Mesenchymal stem cell (in vitro differentiated cells and primary cell): Measurements from ENCODE around the gene ME3.
"Not testable (repeated sequence)": the region's sequence is repeated elsewhere in the genome, so short reads cannot be mapped to it uniquely, and the experiment has no call there.

ENCODE experiments used
- DNase-seq: peaks from one replicate; pipeline ENCODE4 v3.0.0-alpha.2; 2013
- H2AFZ ChIP-seq: one replicate; pipeline ENCODE4 v1.6.1; 2013; ENCODE audit warnings: low read depth, mild to moderate bottlenecking, control low read depth, inconsistent platforms, low read length, moderate library complexity
- H2AK5ac ChIP-seq: 2 replicates; pipeline ENCODE4 v1.6.1; 2013; ENCODE audit warnings: low read length, moderate library complexity, mild to moderate bottlenecking, inconsistent platforms; ENCODE audit not compliant: severe bottlenecking
- H2BK120ac ChIP-seq: one replicate; pipeline ENCODE4 v1.6.1; 2013; ENCODE audit warnings: low read depth, mild to moderate bottlenecking, inconsistent platforms, low read length, moderate library complexity
- H2BK12ac ChIP-seq, 2 experiments: one replicate each; pipeline ENCODE4 v1.6.1; 2013; ENCODE audit warnings: inconsistent platforms in 2 of 2, low read length in 2 of 2, mild to moderate bottlenecking in 2 of 2, moderate library complexity in 2 of 2, control low read depth in 1 of 2
- H2BK15ac ChIP-seq: one replicate; pipeline ENCODE4 v1.6.1; 2013; ENCODE audit warnings: mild to moderate bottlenecking, low read depth, inconsistent platforms; ENCODE audit not compliant: poor library complexity, severe bottlenecking
- H2BK5ac ChIP-seq: 2 replicates; pipeline ENCODE4 v1.6.1; 2013; ENCODE audit warnings: low read depth, mild to moderate bottlenecking, low read length, control low read depth, inconsistent platforms; ENCODE audit not compliant: poor library complexity, severe bottlenecking
- H3K14ac ChIP-seq, 2 experiments: one replicate each; pipeline ENCODE4 v1.6.1; 2013; ENCODE audit warnings: inconsistent platforms in 2 of 2, low read length in 2 of 2, control low read depth in 1 of 2, mild to moderate bottlenecking in 1 of 2, moderate library complexity in 1 of 2
- H3K18ac ChIP-seq, 2 experiments: one replicate each; pipeline ENCODE4 v1.6.1; 2013; ENCODE audit warnings: inconsistent platforms in 2 of 2, low read length in 2 of 2, control low read depth in 1 of 2, low read depth in 1 of 2, mild to moderate bottlenecking in 1 of 2
- H3K23ac ChIP-seq, 2 experiments: one replicate each; pipeline ENCODE4 v1.6.1; 2013; ENCODE audit warnings: inconsistent platforms in 2 of 2, low read length in 2 of 2, mild to moderate bottlenecking in 2 of 2, moderate library complexity in 2 of 2, control low read depth in 1 of 2
- H3K27ac ChIP-seq: 2 replicates; pipeline ENCODE4 v1.5.1; 2013; ENCODE audit warnings: mild to moderate bottlenecking, moderate library complexity, low read length, control low read depth, inconsistent platforms; ENCODE audit not compliant: poor library complexity, severe bottlenecking
- H3K27me3 ChIP-seq, 2 experiments: 2 replicates each; pipeline versions ENCODE4 v1.6.1 to v1.7.0; 2013; ENCODE audit warnings: low read length in 2 of 2, mild to moderate bottlenecking in 2 of 2, moderate library complexity in 2 of 2, control low read depth in 1 of 2, inconsistent platforms in 1 of 2; ENCODE audit not compliant: control insufficient read depth in 1 of 2, insufficient read depth in 1 of 2
- H3K36me3 ChIP-seq, 2 experiments: 2 replicates each; pipeline versions ENCODE4 v1.6.1 to v1.7.0; 2013; ENCODE audit warnings: low read length in 2 of 2, control low read depth in 1 of 2, inconsistent platforms in 1 of 2, low read depth in 1 of 2, mild to moderate bottlenecking in 1 of 2; ENCODE audit not compliant: insufficient read depth in 2 of 2, control insufficient read depth in 1 of 2
- H3K4ac ChIP-seq, 2 experiments: one replicate each; pipeline ENCODE4 v1.6.1; 2013; ENCODE audit warnings: inconsistent platforms in 2 of 2, low read length in 2 of 2, mild to moderate bottlenecking in 2 of 2, moderate library complexity in 2 of 2, control low read depth in 1 of 2, low read depth in 1 of 2
- H3K4me1 ChIP-seq: 2 replicates; pipeline ENCODE4 v1.6.1; 2013; ENCODE audit warnings: low read depth, low read length, control low read depth; ENCODE audit not compliant: control insufficient read depth, insufficient read depth
- H3K4me2 ChIP-seq: 2 replicates; pipeline ENCODE4 v1.6.1; 2013; ENCODE audit warnings: low read length, mild to moderate bottlenecking, inconsistent platforms; ENCODE audit not compliant: poor library complexity, severe bottlenecking
- H3K4me3 ChIP-seq, 2 experiments: 2 replicates each; pipeline versions ENCODE4 v1.5.1 to v1.7.0; 2013; ENCODE audit warnings: low read length in 2 of 2, mild to moderate bottlenecking in 2 of 2, control low read depth in 1 of 2, low read depth in 1 of 2; ENCODE audit not compliant: insufficient read depth in 1 of 2
- H3K79me1 ChIP-seq: replicated peaks from 2 replicates; pipeline ENCODE4 v1.6.1; 2013; ENCODE audit warnings: mild to moderate bottlenecking, control low read depth, low read length, inconsistent platforms; ENCODE audit not compliant: poor library complexity, severe bottlenecking
- H3K9ac ChIP-seq: 2 replicates; pipeline ENCODE4 v1.7.0; 2013; ENCODE audit warnings: mild to moderate bottlenecking, low read length, moderate library complexity
- H3K9me3 ChIP-seq: 2 replicates; pipeline ENCODE4 v1.7.0; 2013; ENCODE audit warnings: mild to moderate bottlenecking, low read length; ENCODE audit not compliant: control insufficient read depth
- H4K8ac ChIP-seq: one replicate; pipeline ENCODE4 v1.6.1; 2013; ENCODE audit warnings: inconsistent platforms, mild to moderate bottlenecking, low read length, moderate library complexity
- H4K91ac ChIP-seq: one replicate; pipeline ENCODE4 v1.6.1; 2013; ENCODE audit warnings: mild to moderate bottlenecking, low read length, inconsistent platforms
- WGBS: methylation state at CpG from one replicate; pipeline ENCODE4 v1.1.7; 2013; ENCODE audit warnings: mixed read lengths; 5-methylcytosine and 5-hydroxymethylcytosine counted together

ME3 gene

GRCh38 chr11:86524620-86525352, 147.6 kb downstream of the ME3 start:
- Histone ChIP-seq H3K4me3 (peak overlapping the region in 1 of 2 experiments; percentile 46), H2BK120ac (no peak overlapping the region), H2BK12ac (no peak overlapping the region), H3K18ac (no peak overlapping the region), H3K9me3 (no peaks in the 10 kb centered on the region), H3K36me3 (peaks cover 0 to 6% of the 10 kb centered on the region in 2 experiments), H2AK5ac (no peak overlapping the region), H3K14ac (no peak overlapping the region), H4K91ac (no peak overlapping the region), H3K9ac (peak overlapping the region; percentile 83), H3K23ac (no peak overlapping the region), H3K27me3 (no peaks in the 10 kb centered on the region), H4K8ac (no peak overlapping the region), H3K27ac (peak overlapping the region; percentile 96), H3K79me1 (peaks cover 4% of the 10 kb centered on the region), H3K4me2 (no peak overlapping the region), H2BK15ac (no peak overlapping the region), H2BK5ac (no peak overlapping the region), H2AFZ (no peak overlapping the region), H3K4ac (no peak overlapping the region), H3K4me1 (no peaks in the 10 kb centered on the region)
- peak; percentile 90 for DNase-seq
- WGBS: 0% methylated on average over 2 of the region's 2 CpGs

DNA sequence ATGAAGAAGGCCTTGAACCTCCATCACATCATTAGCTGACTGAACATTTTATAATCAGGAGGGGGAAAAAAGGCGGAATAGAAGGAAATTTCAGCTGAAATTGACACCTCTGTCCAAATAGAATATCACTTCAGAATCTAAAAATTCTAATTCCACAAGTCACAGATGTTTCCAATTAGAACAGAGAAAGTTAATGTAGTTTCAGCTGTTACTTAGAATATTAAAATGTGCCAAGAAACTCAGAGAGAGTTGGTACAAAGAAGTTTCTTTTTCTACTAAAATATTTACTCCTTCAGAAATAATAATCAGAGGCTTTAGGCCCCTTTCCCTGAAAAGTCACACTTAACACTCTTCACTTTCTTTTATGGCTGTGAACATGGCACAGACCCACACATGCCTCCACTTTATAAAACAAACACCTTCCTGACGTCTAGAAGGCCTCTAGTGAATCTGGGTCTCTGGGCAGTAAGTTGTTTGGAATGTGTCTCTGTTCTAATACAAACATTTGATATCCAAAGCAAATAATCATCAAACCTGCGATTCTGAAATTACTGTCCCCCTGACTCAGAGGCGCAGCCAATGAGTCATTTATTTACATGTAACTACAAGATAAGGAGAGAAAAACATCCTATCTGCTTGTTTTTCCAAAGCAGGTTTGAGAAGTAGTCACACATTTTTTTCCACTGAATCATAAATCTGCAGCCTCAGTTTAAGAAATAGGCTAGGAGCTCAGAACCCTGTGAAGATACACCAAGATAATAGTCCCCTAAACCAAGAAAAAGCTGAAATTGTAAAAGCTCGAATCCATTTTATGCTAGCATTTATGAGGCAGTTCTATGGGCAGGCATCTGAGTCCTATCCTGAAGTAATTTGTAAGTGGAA, 148.4 kb downstream of the ME3 start:
- Histone ChIP-seq H3K4me2 (peak overlapping the region; percentile 39), H2BK15ac (no peak overlapping the region), H3K14ac (no peak overlapping the region), H2BK12ac (no peak overlapping the region), H2BK5ac (no peak overlapping the region), H4K91ac (no peak overlapping the region), H3K27me3 (no peaks in the 10 kb centered on the region), H2BK120ac (no peak overlapping the region), H3K23ac (no peak overlapping the region), H3K4me1 (peaks cover 5% of the 10 kb centered on the region), H2AFZ (no peak overlapping the region), H2AK5ac (no peak overlapping the region), H3K79me1 (peaks cover 4% of the 10 kb centered on the region), H3K36me3 (peaks cover 0 to 6% of the 10 kb centered on the region in 2 experiments), H3K4me3 (peak overlapping the region in 1 of 2 experiments; percentile 46), H3K9me3 (no peaks in the 10 kb centered on the region), H3K9ac (peak overlapping the region; percentile 83), H3K18ac (no peak overlapping the region), H3K27ac (peak overlapping the region; percentile 96), H4K8ac (no peak overlapping the region), H3K4ac (no peak overlapping the region)
- DNase-seq: peak; percentile 97
- 0% methylated on average over 2 of the region's 5 CpGs for WGBS

DNA sequence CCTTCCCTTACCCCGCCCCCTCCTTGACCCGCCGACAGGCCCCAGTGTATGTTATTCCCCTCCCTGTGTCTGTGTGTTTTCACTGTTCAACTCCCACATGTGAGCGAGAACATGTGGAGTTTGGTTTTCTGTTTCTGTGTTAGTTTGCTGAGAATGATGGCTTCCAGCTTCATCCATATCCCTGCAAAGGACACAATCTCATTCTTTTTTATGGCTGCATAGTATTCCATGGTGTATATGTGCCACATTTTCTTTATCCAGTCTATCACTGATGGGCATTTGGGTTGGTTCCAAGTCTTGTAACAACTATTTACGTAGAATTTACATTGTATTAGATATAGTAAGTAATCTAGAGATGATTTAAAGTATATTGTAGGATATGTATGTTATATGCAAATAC, 149.9 kb downstream of the ME3 start:
- no CpG with 5 or more reads among the region's 5 CpGs for WGBS
- H2BK120ac ChIP-seq: peak overlapping the region; percentile 46
- H3K4ac ChIP-seq, H4K91ac ChIP-seq, H3K4me3 ChIP-seq, DNase-seq, H2BK5ac ChIP-seq, H2BK12ac ChIP-seq, H3K4me2 ChIP-seq, H3K9ac ChIP-seq, H3K79me1 ChIP-seq, H3K9me3 ChIP-seq, H3K27me3 ChIP-seq, H3K18ac ChIP-seq, H3K23ac ChIP-seq, H2AFZ ChIP-seq, H3K14ac ChIP-seq, H3K4me1 ChIP-seq, H2AK5ac ChIP-seq, H2BK15ac ChIP-seq, H4K8ac ChIP-seq, H3K36me3 ChIP-seq, H3K27ac ChIP-seq: not testable (repeated sequence)
